Ishikawa (cell line): ENCODE results near the gene TSPAN12.

Experiments
- CEBPB ChIP-seq: IDR thresholded peaks from 2 replicates; pipeline ENCODE4 v1.6.1; 2012
- TF ChIP-seq, protein P1 (sequence below): IDR thresholded peaks from 2 replicates; pipeline ENCODE4 v1.6.1; 2012; ENCODE audit warnings: low read depth, mild to moderate bottlenecking
- TF ChIP-seq, protein P2 (sequence below): IDR thresholded peaks from 2 replicates; pipeline ENCODE4 v1.6.1; 2012

DNA sequence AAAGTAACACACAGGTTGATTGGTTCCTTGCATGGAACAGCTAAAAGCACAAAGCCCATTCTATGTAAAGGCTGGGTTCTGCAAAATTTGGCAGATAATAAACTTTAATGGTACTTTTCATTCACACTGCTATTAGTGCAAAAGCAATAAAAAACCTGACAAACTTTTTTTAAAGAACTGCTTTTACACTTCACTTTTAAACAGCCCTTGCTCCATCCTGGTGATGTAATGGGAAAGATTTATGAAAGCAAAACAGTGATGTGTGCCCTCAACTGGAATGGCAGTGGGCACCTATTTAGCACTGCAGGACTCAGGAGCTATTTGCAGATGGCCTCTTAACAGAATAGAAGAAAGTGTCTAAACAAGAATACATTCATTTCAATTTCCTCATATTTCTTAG is 44.9 kb downstream of the TSPAN12 start:
- TF ChIP-seq, protein P1, sequence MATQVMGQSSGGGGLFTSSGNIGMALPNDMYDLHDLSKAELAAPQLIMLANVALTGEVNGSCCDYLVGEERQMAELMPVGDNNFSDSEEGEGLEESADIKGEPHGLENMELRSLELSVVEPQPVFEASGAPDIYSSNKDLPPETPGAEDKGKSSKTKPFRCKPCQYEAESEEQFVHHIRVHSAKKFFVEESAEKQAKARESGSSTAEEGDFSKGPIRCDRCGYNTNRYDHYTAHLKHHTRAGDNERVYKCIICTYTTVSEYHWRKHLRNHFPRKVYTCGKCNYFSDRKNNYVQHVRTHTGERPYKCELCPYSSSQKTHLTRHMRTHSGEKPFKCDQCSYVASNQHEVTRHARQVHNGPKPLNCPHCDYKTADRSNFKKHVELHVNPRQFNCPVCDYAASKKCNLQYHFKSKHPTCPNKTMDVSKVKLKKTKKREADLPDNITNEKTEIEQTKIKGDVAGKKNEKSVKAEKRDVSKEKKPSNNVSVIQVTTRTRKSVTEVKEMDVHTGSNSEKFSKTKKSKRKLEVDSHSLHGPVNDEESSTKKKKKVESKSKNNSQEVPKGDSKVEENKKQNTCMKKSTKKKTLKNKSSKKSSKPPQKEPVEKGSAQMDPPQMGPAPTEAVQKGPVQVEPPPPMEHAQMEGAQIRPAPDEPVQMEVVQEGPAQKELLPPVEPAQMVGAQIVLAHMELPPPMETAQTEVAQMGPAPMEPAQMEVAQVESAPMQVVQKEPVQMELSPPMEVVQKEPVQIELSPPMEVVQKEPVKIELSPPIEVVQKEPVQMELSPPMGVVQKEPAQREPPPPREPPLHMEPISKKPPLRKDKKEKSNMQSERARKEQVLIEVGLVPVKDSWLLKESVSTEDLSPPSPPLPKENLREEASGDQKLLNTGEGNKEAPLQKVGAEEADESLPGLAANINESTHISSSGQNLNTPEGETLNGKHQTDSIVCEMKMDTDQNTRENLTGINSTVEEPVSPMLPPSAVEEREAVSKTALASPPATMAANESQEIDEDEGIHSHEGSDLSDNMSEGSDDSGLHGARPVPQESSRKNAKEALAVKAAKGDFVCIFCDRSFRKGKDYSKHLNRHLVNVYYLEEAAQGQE: no peak
- TF ChIP-seq CEBPB: no peak
- TF ChIP-seq, protein P2, sequence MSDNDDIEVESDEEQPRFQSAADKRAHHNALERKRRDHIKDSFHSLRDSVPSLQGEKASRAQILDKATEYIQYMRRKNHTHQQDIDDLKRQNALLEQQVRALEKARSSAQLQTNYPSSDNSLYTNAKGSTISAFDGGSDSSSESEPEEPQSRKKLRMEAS: no peak
